ENCODE data around the gene ACP7. TPM values are rescaled to one million over a fixed set of nuclear protein-coding genes. Genes with fewer than 3 reads are reported as not detected.

Gene ACP7
- total and polyA plus RNA-seq, 2 of the 4 experiments (the other 2 are of a cell fraction), result not detected

DNA sequence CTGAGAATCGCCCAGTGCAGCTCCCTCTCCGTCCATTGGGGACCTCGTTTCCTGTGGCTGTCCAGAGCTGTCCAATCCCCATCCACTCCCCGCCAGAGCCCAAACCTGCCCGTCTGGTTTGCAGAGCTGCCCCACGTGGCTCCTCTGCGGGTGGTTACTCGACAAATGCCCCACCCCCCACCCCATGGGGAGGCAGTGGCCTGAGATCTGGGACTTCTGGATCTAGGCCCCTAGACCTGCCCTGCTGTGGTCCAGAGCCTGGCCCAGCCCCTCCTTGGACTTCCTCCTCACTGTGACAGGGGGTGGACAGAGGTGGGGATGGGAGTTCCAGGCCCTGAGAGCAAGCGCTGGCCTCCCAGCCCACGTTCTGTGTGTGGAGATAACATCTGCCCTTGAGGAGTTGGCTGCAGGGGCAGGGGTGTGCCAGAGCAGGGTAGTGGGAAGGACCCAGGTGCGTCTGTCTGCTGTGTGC, 70.5 kb downstream of the ACP7 start:
- no peak overlapping the region for H3K23ac ChIP-seq (ENCODE audit: low read depth, low read length)
- H3K4me3 ChIP-seq (ENCODE audit: insufficient read depth, low read depth, low read length), result no peak overlapping the region
- no peak overlapping the region for H3K18ac ChIP-seq (ENCODE audit: low read depth, low read length)
- POLR2A ChIA-PET (ENCODE audit: unreplicated experiment), result no interaction called here
- H4K91ac ChIP-seq (ENCODE audit: insufficient read depth, low read depth, low read length), result no peak overlapping the region
- H2BK15ac ChIP-seq (ENCODE audit: low read depth, low read length), result no peak overlapping the region
- H3K9me1 ChIP-seq (ENCODE audit: insufficient read depth, low read length), result peaks cover 29% of the 10 kb centered on the region
- no peak overlapping the region for H3K4me2 ChIP-seq (ENCODE audit: low read depth, low read length)
- dilution Hi-C loops (cut with HindIII; ENCODE audit: low sequenced_read_pairs, unreplicated experiment) (no loop called here), in situ Hi-C loops (cut with MboI; ENCODE audit: low sequenced_read_pairs) (no loop called here), intact Hi-C loops (cut with micrococcal nuclease) (no loop called here)
- no peak overlapping the region for H4K5ac ChIP-seq (ENCODE audit: low read depth, low read length)
- H4K20me1 ChIP-seq (ENCODE audit: insufficient read depth, low read length), result peaks cover 46% of the 10 kb centered on the region
- no peak overlapping the region for H3K4ac ChIP-seq (ENCODE audit: low read depth, low read length)
- no peak overlapping the region for H3K27ac ChIP-seq (ENCODE audit: insufficient read depth, low read length)
- H3K9me3 ChIP-seq (ENCODE audit: control insufficient read depth, insufficient read depth, low read length), result no peaks in the 10 kb centered on the region
- H3K27me3 ChIP-seq (ENCODE audit: control insufficient read depth, insufficient read depth, low read length), result no peaks in the 10 kb centered on the region
- H4K8ac ChIP-seq (ENCODE audit: low read depth in 2 of 2, low read length in 2 of 2), result no peak overlapping the region
- no peak overlapping the region for H2BK20ac ChIP-seq (ENCODE audit: low read depth, low read length)
- ATAC-seq (ENCODE audit: low read depth), result no peak
- H3K56ac ChIP-seq (ENCODE audit: extremely low read depth, insufficient read depth, low read length), result no peak overlapping the region
- H2AK9ac ChIP-seq (replicated peaks; ENCODE audit: low read depth, low read length, poor library complexity), result no peak overlapping the region
- CTCF ChIA-PET, result interaction anchor here (1.1 kb wide), 1 partner anchor 33 kb away, joined by 3 read pairs; no protein-coding TSS in a partner anchor
- H2BK120ac ChIP-seq (ENCODE audit: low read depth, low read length), result no peak overlapping the region
- no peak for DNase-seq
- H2BK5ac ChIP-seq (ENCODE audit: low read depth, low read length, poor library complexity, severe bottlenecking), result no peak overlapping the region
- peaks cover 43 to 78% of the 10 kb centered on the region in 2 experiments for H3K79me1 ChIP-seq (ENCODE audit: low read depth in 1 of 2, low read length in 2 of 2)
- H3K36me3 ChIP-seq (ENCODE audit: control insufficient read depth, insufficient read depth, low read length), result no peaks in the 10 kb centered on the region
- BruUV-seq (replicated peaks), result no TSS peak
- TF ChIP-seq FOS (IDR thresholded peaks at IDR 0.05; ENCODE audit: low read depth, low read length), result no peak
- no peak for TF ChIP-seq MAZ (IDR thresholded peaks at IDR 0.05; ENCODE audit: borderline replicate concordance, low read depth, low read length)
- TF ChIP-seq, protein P1, sequence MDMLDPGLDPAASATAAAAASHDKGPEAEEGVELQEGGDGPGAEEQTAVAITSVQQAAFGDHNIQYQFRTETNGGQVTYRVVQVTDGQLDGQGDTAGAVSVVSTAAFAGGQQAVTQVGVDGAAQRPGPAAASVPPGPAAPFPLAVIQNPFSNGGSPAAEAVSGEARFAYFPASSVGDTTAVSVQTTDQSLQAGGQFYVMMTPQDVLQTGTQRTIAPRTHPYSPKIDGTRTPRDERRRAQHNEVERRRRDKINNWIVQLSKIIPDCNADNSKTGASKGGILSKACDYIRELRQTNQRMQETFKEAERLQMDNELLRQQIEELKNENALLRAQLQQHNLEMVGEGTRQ (IDR thresholded peaks at IDR 0.05; ENCODE audit: low read depth, low read length), result no peak
- TF ChIP-seq, protein P2, sequence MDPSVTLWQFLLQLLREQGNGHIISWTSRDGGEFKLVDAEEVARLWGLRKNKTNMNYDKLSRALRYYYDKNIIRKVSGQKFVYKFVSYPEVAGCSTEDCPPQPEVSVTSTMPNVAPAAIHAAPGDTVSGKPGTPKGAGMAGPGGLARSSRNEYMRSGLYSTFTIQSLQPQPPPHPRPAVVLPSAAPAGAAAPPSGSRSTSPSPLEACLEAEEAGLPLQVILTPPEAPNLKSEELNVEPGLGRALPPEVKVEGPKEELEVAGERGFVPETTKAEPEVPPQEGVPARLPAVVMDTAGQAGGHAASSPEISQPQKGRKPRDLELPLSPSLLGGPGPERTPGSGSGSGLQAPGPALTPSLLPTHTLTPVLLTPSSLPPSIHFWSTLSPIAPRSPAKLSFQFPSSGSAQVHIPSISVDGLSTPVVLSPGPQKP (IDR thresholded peaks at IDR 0.05; ENCODE audit: borderline replicate concordance, low read depth, low read length), result no peak
- TF ChIP-seq BHLHE40 (IDR thresholded peaks at IDR 0.05; ENCODE audit: low read depth, low read length), result no peak
- no peak for TF ChIP-seq CEBPB (IDR thresholded peaks at IDR 0.05; ENCODE audit: low read depth, low read length)
- TF ChIP-seq POLR2A (IDR thresholded peaks at IDR 0.05; ENCODE audit: low read depth, low read length), result no peak
- no peak for TF ChIP-seq CHD1 (IDR thresholded peaks at IDR 0.05; ENCODE audit: low read depth, low read length)
- no peak for TF ChIP-seq RCOR1 (IDR thresholded peaks at IDR 0.05; ENCODE audit: insufficient replicate concordance, low read length)
- no peak for TF ChIP-seq RFX5 (IDR thresholded peaks at IDR 0.05; ENCODE audit: low read depth, low read length)
- TF ChIP-seq NFE2L2 (IDR thresholded peaks at IDR 0.05; ENCODE audit: low read depth, low read length), result no peak
- TF ChIP-seq RAD21 (IDR thresholded peaks at IDR 0.05; ENCODE audit: low read length), result no peak
- WGBS, 2 experiments (ENCODE audit: extremely low coverage in 2 of 2, insufficient read length in 1 of 2), result 82% methylated on average over 3 of the region's 11 CpGs; no CpG with 5 or more reads in 1 of the 2 experiments
- no peak overlapping the region for H2AK5ac ChIP-seq (ENCODE audit: low read depth, low read length)
- H3K9ac ChIP-seq (ENCODE audit: low read depth, low read length), result no peak overlapping the region
- no peak overlapping the region for H2AFZ ChIP-seq (replicated peaks; ENCODE audit: low read length, poor library complexity)
- H3K4me1 ChIP-seq (ENCODE audit: control insufficient read depth, insufficient read depth, low read length), result peaks cover 22% of the 10 kb centered on the region
- no peak overlapping the region for H3K14ac ChIP-seq (replicated peaks; ENCODE audit: low read depth, low read length)
